ENCODE results near the gene RTKN. TPM values are rescaled to one million over a fixed set of nuclear protein-coding genes. Genes with fewer than 3 reads are reported as not detected.

RTKN gene
- total and polyA plus RNA-seq, 9 of the 15 experiments (the other 6 are each of a cell fraction or from before 2014, with no cell fraction given) = 0.14 to 6.9 (median 3.6) TPM

GRCh38 chr2:74391580-74392448 lies 49.9 kb downstream of the RTKN start (continued):
- TF ChIP-seq CEBPZ (IDR thresholded peaks at IDR 0.05; ENCODE audit: borderline replicate concordance, low read depth, low read length) = no peak
- TF ChIP-seq SRSF7 (optimal IDR thresholded peaks at IDR 0.05; ENCODE audit: low read depth, low read length) = no peak
- TF ChIP-seq ZNF609 (CRISPR knock-in tag; IDR thresholded peaks at IDR 0.05; ENCODE audit: borderline replicate concordance) = no peak
- no peak for TF ChIP-seq FOXJ2 (tag; IDR thresholded peaks at IDR 0.05)
- no peak for TF ChIP-seq MECOM (CRISPR knock-in tag; IDR thresholded peaks at IDR 0.05)
- TF ChIP-seq KDM1A (IDR thresholded peaks at IDR 0.05) = no peak
- peak; percentile 28 for TF ChIP-seq POLR2B (IDR thresholded peaks at IDR 0.05; ENCODE audit: low read depth, partially characterized antibody)
- no peak for TF ChIP-seq ZNF589 (CRISPR knock-in tag; IDR thresholded peaks at IDR 0.05; ENCODE audit: low read depth)
- no peak for TF ChIP-seq ZNF124 (CRISPR knock-in tag; IDR thresholded peaks at IDR 0.05)
- peak; percentile 61 for TF ChIP-seq NEUROD1 (IDR thresholded peaks at IDR 0.05; ENCODE audit: borderline replicate concordance, low read depth, low read length, partially characterized antibody)
- no peak for TF ChIP-seq CHCHD3 (CRISPR knock-in tag; IDR thresholded peaks at IDR 0.05)
- TF ChIP-seq GABPB1 (CRISPR knock-in tag; IDR thresholded peaks at IDR 0.05) = peak; percentile 69; the same call in 1 of the 2 replicates
- peak in 1 of 2 experiments; percentile 75; a peak in 1 of 4 replicates for TF ChIP-seq ZNF639 (CRISPR knock-in tag; conservative IDR thresholded peaks at IDR 0.05 in 1 of 2, IDR thresholded peaks at IDR 0.05 in 1 of 2)
- TF ChIP-seq SIRT6 (IDR thresholded peaks at IDR 0.05; ENCODE audit: low read depth, low read length) = no peak
- peak; percentile 68 for TF ChIP-seq MYC (IDR thresholded peaks at IDR 0.05; ENCODE audit: low read depth, low read length)
- no peak for TF ChIP-seq MYC (CRISPR knock-in tag; IDR thresholded peaks at IDR 0.05; ENCODE audit: borderline replicate concordance, low read depth)
- no peak for TF ChIP-seq ZKSCAN8 (CRISPR knock-in tag; IDR thresholded peaks at IDR 0.05)

Measured in K562 (cell line).